HG02938 (cell line): Measurements from ENCODE around the gene TPPP2.
"Not testable (repeated sequence)": the region's sequence is repeated elsewhere in the genome, so short reads cannot be mapped to it uniquely, and the experiment has no call there.

Source experiments
- ATAC-seq: cut with Tn5 transposase; IDR thresholded peaks from one replicate; pipeline ENCODE4 v1.9.1; 2021; ENCODE audit warnings: mild to moderate bottlenecking, moderate library complexity; ENCODE audit not compliant: unreplicated experiment

The TPPP2 gene

DNA sequence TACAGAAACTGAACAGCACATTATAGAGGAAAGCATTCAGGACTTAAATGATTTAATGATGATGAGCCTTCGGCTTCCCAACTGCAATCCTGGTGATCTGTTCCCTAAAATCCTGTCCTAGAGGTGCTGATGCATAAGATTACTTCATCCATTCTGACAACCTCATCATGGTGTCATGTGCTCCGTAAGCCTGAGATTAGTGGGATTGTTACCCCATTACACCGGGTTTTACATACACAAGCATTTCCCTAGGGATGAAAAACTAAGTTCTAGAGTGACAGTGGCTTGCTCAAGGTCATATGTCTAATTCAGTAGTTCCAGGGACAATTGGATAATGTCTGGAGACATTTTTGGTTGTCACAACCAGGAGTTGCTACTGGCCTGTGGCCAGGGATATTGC is 7.1 kb downstream of the TPPP2 start:
- ATAC-seq: no peak

DNA sequence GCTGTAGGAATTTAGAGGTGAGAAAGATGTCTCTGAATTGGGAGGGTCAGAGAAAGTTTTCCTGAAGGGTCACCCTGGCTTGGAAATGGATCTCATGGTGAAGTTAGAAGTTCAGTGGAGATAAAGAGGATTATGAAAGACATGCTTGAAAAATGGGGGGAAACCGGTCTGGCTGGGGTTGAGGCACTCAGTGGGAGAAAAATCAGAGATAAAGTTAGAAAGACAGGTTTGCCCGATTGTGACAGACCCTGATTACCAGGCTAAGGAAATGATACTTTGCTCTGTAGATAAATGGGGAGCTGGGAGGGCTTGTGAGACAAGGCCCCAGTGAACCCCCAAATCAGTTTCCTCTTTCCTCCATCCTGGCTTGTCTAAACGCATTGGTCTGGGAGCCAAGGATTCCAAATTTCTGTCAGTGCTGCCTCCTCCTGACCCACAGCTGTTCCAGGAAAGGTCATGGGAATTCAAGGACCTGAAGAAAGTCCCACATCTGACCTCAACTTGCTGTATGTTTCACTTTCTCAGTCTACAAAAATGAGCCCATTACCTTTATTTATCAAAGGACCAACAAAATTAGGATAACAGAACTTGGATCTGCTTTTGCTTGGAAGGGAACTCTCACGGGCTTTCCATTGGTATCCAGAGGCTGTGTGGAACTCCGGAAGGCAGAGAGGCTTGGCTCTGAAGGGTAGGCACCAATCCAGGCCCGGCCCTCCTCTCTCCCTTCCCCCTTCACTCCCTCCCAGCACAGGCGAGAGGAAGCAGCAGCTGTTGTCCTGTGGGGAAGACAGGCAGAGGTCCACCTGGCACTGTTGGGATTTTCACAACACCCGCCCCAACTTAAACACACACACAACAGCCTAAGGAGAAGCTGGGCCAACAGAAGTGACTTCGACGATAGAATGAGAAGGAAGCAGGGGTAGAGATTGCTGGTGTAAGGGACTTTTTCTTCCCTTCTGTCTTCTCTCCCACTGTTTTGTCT is 8.7 kb downstream of the TPPP2 start:
- ATAC-seq: no peak

DNA sequence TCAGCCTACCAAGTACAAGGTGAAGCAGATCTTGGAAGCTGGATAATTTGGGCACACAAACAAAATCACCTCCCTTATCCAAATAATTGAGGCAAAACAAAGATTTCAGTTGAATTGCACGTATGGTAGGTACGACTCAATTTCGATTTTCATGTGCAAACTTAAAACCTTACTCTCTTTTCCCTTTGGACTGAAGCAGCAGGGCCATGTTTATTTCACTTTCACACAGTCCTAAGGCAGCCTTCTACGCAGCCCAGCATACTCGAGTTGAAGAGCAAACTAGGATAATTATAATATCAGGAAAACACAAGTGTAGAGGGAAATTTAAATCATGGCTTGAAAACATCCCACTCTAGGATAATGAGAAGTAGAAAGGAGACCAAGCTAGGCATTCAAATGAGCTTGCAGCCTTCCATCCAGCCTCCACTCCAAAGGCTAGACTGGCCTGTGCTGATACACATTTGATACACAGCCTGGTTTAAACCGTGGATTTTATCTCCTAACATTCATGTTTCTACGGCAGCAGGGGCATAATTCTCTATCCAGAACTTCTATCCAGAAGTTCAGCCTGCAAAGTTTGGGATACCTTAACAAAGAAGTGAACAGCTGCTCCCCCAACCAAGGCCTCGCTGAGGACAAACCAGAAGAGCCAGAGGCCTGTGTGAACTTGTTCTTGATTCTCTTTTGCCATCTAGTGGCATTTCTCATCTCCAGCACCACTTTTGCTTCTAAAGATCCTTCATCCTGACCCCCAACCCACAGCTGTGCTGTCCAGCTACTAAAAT is 9.8 kb downstream of the TPPP2 start:
- no peak for ATAC-seq

DNA sequence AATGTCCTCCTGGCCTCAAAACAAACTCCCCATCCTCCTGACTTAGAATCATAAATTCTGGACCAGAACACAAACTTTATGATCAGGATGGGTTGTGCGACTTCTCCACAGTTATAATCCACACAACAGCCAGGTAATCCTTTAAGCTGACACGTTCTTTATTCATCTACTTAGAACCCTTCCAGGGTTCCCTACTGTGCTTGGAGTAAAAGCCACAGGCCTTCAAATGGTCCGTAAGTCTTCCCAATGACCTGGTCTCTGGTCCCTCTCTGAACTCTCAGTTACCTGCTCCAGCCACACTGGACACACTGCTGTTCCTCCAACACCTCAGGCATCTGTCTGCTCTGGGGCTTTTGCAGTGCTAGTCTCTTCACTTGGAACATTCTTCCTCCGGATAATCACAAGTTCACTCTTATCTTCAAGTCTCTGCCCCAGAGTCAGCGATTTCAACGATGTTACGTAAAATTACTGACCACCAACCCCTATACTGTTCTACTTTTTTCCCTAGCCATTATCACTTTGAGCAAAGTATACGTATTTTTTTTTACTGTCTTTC is 10.4 kb downstream of the TPPP2 start:
- ATAC-seq: no peak

DNA sequence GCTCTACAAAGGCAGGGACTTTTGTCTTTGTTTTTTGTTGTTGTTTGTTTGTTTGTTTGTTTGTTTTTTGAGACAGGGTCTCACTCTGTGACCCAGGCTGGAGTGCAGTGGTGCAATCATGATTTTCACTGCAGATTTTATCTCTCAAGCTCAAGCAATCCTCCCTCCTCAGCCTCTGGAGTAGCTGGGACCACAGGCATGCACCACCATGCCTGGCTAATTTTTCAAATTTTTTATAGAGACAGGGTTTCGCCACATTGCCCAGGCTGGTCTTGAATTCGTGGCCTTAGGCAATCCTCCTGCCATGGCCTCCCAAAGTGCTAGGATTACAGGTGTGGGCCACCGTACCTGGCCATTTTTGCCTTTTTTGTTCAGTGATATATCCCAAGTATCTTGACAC is 10.9 kb downstream of the TPPP2 start:
- not testable (repeated sequence) for ATAC-seq

DNA sequence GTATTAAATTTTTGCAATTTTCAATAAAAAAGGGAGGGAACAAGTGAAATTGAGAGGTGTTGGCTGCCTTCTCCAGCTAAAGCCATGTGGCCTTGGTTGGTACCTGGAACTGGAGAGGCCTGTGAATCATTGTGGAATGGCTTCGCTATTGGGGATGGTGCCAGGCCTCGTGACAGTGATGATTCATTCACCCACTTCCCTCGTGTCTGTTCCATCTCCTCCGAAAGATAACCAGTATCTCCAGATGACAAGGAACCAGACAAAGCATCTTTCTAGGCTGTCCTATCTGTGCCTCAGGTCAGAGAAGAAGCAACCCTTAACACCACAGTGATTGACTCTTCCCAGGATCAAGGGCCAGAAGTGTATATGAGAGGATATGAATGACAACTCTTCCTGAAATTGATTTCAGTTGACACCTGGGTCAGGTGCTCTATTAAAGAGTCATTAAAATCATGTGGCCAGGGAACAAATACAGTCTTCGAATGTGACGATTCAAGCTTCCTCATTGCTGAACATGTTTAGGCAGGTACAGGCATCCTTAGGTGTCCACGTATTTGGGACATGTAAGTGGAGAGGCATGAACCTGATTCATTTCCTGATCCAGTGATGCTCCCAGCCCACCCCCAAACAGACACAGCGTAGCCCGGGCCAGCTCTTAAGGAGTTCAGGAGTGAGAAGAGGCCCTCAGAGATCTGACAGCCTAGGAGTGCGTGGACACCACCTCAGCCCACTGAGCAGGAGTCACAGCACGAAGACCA is 11.8 kb downstream of the TPPP2 start, which contains the start of gene RNASE7:
Gene RNASE7 (plus strand): TSS at position 687 of the 758 bp plus-strand sequence. CDS start 631 bp downstream, outside the sequence.
- no peak for ATAC-seq

DNA sequence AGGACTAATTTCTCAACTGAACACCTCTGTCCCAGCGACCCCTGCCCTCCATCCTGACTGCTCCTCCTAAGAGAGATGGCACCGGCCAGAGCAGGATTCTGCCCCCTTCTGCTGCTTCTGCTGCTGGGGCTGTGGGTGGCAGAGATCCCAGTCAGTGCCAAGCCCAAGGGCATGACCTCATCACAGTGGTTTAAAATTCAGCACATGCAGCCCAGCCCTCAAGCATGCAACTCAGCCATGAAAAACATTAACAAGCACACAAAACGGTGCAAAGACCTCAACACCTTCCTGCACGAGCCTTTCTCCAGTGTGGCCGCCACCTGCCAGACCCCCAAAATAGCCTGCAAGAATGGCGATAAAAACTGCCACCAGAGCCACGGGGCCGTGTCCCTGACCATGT is 12.9 kb downstream of the TPPP2 start:
- ATAC-seq: no peak

DNA sequence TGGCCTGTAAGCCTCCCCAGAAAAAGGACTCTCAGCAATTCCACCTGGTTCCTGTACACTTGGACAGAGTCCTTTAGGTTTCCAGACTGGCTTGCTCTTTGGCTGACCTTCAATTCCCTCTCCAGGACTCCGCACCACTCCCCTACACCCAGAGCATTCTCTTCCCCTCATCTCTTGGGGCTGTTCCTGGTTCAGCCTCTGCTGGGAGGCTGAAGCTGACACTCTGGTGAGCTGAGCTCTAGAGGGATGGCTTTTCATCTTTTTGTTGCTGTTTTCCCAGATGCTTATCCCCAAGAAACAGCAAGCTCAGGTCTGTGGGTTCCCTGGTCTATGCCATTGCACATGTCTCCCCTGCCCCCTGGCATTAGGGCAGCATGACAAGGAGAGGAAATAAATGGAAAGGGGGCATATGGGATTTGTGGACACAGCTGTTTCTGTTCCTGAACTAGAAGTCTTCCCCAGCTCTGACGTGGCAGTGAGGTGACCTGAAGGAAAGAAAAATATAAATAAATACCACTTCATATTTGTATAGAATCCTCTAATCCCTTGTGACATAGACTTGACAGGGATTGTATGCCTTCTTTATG is 13.5 kb downstream of the TPPP2 start:
- ATAC-seq: no peak

DNA sequence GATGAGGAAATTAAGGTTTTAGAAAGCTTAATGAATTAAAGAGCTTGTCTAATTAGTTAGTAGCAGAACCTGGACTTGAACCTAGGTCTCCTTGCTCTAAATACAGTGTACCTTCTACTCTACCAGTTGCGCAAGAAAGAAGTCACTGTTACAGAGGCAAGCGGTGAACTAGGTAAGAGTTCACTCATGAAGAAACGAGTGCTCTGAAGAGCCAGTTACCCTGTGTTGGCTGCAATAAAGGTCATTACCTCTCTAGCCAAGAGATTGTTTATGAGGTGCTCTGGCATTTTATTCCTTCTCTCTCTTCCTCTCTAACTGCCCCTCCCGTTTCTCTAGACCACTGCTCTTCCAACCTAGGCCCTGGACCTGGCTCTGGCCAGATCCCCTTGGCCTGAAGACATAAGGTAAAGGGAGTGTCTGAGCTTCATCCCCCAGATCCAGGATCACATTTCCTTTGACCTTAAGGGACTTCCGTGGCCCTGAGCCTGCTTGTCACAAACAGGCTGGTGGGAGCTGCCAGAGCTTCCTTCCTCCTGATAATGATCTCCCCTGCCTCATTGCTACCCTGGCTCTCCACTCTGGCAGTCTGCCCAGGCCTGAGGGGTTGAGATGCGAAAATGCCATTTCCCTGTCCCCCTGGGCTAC is 14.1 kb downstream of the TPPP2 start:
- ATAC-seq: no peak

DNA sequence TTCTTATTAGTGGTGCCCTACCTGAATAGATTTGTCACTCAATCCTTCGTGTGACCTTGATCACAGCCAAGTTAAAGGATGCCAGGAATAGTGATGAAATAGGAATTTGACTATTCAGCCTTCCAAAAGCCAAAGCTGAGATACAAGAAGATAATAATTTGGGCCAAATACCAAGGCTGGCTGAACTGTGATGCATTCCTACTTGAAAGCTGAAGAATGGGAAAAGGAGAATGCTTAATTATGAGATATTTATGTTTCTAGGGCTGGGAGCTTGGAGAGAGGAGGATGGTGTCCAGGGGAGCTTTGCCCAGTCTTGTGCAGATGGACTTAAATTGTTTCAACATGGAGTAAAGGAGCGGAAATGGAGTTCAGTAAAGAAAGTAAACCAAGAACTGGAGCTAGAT is 17.4 kb downstream of the TPPP2 start:
- ATAC-seq: no peak

DNA sequence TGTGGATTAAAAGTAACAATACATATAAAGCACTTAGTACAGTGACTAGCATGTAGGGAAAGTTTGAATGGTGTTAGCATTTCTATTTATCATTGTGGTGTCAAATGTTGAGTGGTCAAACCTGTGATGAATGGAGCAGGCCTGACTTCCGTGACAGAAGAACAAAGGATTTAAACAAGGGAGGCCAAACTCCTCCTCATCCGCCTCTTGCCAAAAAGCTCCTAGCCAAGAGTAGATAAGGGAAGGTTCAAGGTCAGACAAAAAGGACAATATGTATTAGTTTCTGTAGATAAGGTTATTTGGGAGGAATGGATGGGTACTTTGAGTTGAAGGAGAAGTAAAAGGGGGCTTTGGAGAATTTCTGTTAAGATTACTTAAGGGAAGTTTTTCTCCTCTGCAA is 18.6 kb downstream of the TPPP2 start:
- no peak for ATAC-seq

DNA sequence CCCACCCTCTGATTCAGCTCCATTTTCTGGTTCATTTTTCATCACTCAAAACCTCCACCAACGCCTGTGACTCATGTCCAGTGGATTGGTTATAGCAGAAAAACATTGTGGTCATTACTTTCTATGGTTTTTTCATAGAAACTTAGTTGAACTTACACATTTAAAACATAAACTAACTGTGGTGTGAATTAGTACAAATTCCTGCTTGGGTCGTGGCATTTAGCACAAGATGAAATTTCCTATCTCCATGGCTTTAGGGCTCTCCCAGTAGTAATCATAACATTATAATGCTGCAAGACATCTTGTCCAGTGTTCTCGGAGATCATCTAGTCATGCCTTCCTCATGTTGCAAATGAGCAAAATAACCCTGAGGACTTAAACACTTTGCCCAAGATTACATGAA is 19.3 kb downstream of the TPPP2 start:
- no peak for ATAC-seq

DNA sequence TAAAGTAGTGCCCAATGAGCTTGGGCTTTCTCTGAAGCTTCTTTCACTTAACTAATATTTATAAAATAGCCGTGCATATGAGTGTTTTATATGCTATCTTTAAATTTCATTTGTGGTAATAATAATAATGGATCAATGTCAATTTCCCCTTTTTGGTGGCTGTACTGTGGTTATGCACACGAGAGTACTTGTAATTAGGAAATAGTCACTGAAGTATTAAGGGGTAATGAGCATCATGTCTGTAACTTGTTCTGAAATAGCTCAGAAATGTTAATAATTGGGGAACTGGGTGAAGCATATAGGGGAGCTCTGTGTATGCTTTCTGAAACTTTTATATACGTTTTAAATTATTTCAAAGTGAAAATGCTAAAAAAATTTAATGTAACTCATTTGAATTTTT is 20.6 kb downstream of the TPPP2 start:
- no peak for ATAC-seq

DNA sequence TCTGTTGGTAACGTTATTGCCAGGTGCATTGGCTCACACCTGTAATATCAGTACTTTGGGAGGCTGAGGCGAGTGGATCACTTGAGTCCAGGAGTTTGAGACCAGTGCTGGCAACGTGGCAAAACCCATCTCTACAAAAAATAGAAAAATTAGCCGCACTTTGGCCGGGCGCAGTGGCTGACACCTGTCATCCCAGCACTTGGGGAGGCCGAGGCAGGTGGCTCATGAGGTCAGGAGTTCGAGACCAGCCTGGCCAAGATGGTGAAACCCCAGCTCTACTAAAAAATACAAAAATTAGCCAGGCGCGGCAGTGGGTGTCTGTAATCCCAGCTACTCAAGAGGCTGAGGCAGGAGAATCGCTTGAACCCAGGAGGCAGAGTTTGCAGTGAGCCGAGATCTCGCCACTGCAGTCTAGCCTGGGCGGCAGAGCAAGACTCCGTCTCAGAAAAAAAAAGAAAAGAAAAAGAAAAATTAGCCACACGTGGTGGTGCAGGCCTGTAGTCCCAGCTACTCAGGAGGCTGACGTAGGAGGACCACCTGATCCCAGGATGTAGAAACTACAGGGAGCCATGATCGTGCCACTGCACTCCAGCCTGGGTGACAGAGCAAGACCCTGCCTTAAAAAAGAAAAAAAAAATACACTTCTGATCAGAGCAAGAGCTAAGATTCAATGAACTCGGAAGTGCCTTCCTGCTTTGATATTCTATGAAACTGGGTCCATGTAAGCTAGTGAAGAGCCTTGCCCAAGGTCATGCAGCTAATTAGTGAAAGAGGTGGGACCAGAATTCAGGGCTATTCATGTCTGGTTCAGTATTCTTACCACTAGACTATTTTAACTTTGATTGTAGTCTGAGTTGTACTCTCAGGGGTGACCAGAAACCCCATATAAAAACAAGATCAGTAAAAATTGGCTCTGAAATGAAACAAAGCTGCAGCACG is 23.4 kb downstream of the TPPP2 start:
- no peak for ATAC-seq

DNA sequence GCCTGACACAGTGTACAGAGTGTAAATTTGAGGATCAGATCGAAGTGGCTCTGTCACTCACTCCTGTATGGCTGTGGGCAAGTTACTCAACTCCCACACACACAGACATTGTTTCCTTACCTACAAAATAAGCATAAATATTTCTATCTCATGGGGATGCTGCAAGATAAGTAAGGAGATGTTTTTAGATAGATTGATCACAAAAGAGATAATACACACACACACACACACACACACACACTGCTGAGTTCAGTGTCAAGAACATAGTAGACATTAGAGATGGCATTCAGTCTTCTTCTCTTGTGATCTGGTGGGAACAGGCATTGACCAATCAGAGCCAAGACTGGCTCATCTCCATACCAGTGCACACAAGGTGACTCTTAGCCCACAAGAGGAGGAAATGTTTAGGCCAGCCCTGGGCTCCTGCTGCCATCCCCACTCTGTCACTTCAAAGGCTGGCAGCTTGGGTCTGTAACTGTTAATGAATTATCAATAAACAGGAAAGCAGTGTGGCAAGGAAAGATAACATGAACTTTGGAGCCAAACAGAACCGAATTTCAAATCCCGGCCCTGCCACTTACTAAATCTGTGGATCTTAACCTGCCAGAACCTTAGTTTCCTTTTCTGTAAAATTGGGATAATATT is 24.2 kb downstream of the TPPP2 start:
- ATAC-seq: no peak

DNA sequence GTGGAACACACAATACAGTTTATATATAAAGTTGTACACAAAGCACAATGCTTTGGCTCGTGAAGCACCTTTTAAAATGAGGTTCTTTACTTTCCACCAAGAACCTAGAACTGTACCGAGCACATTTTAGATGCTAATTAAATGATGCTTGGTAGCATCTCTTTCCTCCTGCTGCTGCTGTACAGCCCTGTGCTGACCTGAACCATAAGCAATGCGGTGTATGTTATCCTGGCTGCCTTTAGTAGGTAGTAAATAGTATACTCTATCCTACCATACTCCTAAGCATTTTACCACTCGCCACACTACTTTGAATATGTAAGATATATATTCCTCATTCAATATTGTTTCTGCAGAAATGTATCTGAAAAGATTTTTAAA is 24.7 kb downstream of the TPPP2 start:
- no peak for ATAC-seq

DNA sequence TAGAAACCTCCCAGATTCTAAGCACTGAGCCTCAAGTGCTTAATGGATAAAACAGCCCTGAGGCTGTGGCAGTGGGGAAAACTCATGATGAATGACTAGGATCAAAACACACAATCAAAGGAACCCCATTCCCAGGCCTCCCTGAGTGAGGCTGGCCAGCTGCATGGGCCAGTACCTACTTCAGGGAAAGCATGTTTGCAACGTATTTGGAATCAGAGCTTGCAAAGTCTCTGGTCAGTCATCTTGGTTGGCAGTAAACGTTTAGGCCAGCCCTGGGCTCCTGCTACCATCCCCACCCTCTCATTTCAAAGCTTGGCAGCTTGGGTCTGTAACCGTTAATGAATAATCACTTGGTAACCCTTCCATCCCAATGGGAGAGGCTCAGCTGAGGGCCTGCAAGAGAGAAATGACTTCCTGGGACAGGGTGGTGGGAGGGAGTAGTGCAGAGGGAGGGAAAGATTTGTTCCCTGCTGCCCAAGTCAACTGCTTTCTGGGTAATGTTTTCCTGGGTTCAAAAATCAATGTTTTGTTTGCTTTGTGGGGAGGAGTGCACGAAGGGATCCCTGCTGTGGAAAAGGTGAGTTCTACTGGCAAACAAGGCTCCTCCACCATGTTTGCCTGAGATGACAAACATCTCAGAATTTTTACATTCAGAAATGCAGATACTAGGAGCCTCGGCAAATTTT is 25.6 kb downstream of the TPPP2 start:
- ATAC-seq: no peak
